H1 (cell line): ENCODE data around the gene GIPR. TPM values are rescaled to one million over a fixed set of nuclear protein-coding genes. Genes with fewer than 3 reads are reported as not detected.
A peak's percentile ranks its signal among the peaks of the same experiment; 100 is the strongest.

Experiments used
- CTCF ChIA-PET: fragments of 300-600 bp; sonication (Branson Sonifier 250); formaldehyde crosslinking; loops from one replicate; lab custom pipeline; 2021; ENCODE audit not compliant: partially characterized antibody; lab: Charles Lee
- POLR2A ChIA-PET: fragments of 300-600 bp; sonication (Branson Sonifier 250); formaldehyde crosslinking; loops from one replicate; lab custom pipeline; 2021; ENCODE audit warnings: inconsistent platforms; ENCODE audit not compliant: partially characterized antibody; lab: Charles Lee
- DNase-seq, 2 experiments: peaks; one replicate each; pipeline versions ENCODE4 v3.0.0 to v3.0.0-alpha.2; 2010 to 2022; ENCODE audit warnings: low spot score in 2 of 2, low read depth in 1 of 2, mixed read lengths in 1 of 2
- FAIRE-seq: peaks from 2 replicates; lab custom pipeline; 2011; peaks lifted over from hg19 to GRCh38; lab: Jason Lieb, UNC
- H2AFZ ChIP-seq: 2 replicates; pipeline ENCODE4 v1.8.1; 2012; ENCODE audit warnings: low read length, inconsistent platforms
- H2AK5ac ChIP-seq: 2 replicates; pipeline ENCODE4 v1.6.1; 2013; ENCODE audit warnings: low read depth, low read length
- H2BK120ac ChIP-seq: replicated peaks from 2 replicates; pipeline ENCODE3; 2013; ENCODE audit warnings: low read depth, low read length, inconsistent platforms
- H2BK12ac ChIP-seq: 2 replicates; pipeline ENCODE4 v1.6.1; 2013; ENCODE audit warnings: low read depth, low read length
- H2BK15ac ChIP-seq: 2 replicates; pipeline ENCODE4 v1.6.1; 2013; ENCODE audit warnings: low read length
- H2BK20ac ChIP-seq: 2 replicates; pipeline ENCODE4 v1.6.1; 2013; ENCODE audit warnings: low read length
- H2BK5ac ChIP-seq: 2 replicates; pipeline ENCODE4 v1.6.1; 2013; ENCODE audit warnings: low read depth, low read length
- H3K14ac ChIP-seq: 2 replicates; pipeline ENCODE4 v1.6.1; 2013; ENCODE audit warnings: inconsistent platforms; ENCODE audit not compliant: insufficient read length
- H3K18ac ChIP-seq: 2 replicates; pipeline ENCODE4 v1.6.1; 2013; ENCODE audit warnings: low read length; ENCODE audit errors: extremely low read depth
- H3K23ac ChIP-seq: 2 replicates; pipeline ENCODE4 v1.6.1; 2013; ENCODE audit warnings: inconsistent platforms; ENCODE audit not compliant: insufficient read length
- H3K23me2 ChIP-seq: 2 replicates; pipeline ENCODE4 v1.6.1; 2013; ENCODE audit warnings: low read depth, low read length
- H3K27ac ChIP-seq: 2 replicates; pipeline ENCODE4 v1.6.1; 2011; ENCODE audit warnings: low read depth, low read length, inconsistent platforms
- H3K27me3 ChIP-seq, 4 experiments: replicated peaks in 1 of 4; 1 replicate in 1 of 4; 2 replicates in 3 of 4; pipeline versions ENCODE4 v1.6.1 to v1.8.1; 2011 to 2013; ENCODE audit warnings: low read length in 3 of 4, mild to moderate bottlenecking in 3 of 4, inconsistent platforms in 2 of 4, mixed read lengths in 2 of 4, moderate library complexity in 1 of 4; ENCODE audit not compliant: control insufficient read depth in 3 of 4, insufficient read depth in 3 of 4; ENCODE audit errors: extremely low read depth in 1 of 4
- H3K36me3 ChIP-seq, 4 experiments: 2 replicates each; pipeline versions ENCODE4 v1.6.1 to v1.8.1; 2011 to 2013; ENCODE audit warnings: mild to moderate bottlenecking in 4 of 4, low read length in 3 of 4, moderate library complexity in 2 of 4, control low read depth in 1 of 4, inconsistent platforms in 1 of 4; ENCODE audit not compliant: insufficient read depth in 4 of 4, control insufficient read depth in 2 of 4
- H3K4ac ChIP-seq: replicated peaks from 2 replicates; pipeline ENCODE3; 2013; ENCODE audit warnings: low read length, low read depth, mixed read lengths, inconsistent platforms; ENCODE audit not compliant: insufficient read length
- H3K4me1 ChIP-seq, 4 experiments: replicated peaks in 1 of 4; 1 replicate in 1 of 4; 2 replicates in 3 of 4; pipeline versions ENCODE4 v1.6.1 to v1.8.1; 2011 to 2013; ENCODE audit warnings: low read length in 3 of 4, inconsistent platforms in 2 of 4, mixed read lengths in 1 of 4; ENCODE audit not compliant: insufficient read depth in 4 of 4, control insufficient read depth in 3 of 4
- H3K4me2 ChIP-seq, 2 experiments: 2 replicates each; pipeline versions ENCODE4 v1.6.1 to v1.8.1; 2011 to 2013; ENCODE audit warnings: low read depth in 2 of 2, low read length in 2 of 2, control low read depth in 1 of 2, inconsistent platforms in 1 of 2, mild to moderate bottlenecking in 1 of 2; ENCODE audit not compliant: insufficient read depth in 1 of 2
- H3K4me3 ChIP-seq, 4 experiments: fragments of 200-600, 300-600 bp in 1 of 4; sonication (generic), shearing (Covaris generic), sonication (Bioruptor Twin) in 1 of 4; 2 replicates each; pipeline versions ENCODE4 v1.5.1 to v1.8.1; 2011 to 2016; ENCODE audit warnings: low read length in 4 of 4, low read depth in 3 of 4, control low read depth in 2 of 4, inconsistent platforms in 2 of 4, mild to moderate bottlenecking in 2 of 4, mixed read lengths in 1 of 4, moderate library complexity in 1 of 4; ENCODE audit not compliant: insufficient read depth in 2 of 4; ENCODE audit errors: extremely low read depth in 1 of 4
- H3K56ac ChIP-seq: replicated peaks from 2 replicates; pipeline ENCODE3; 2013; ENCODE audit warnings: low read depth, mild to moderate bottlenecking, mixed read lengths, low read length, inconsistent platforms; ENCODE audit not compliant: insufficient read length
- H3K79me1 ChIP-seq: 2 replicates; pipeline ENCODE4 v1.6.1; 2013; ENCODE audit warnings: low read depth, low read length, control low read depth
- H3K79me2 ChIP-seq, 2 experiments: 2 replicates each; pipeline versions ENCODE4 v1.6.1 to v1.8.1; 2012 to 2013; ENCODE audit warnings: low read length in 2 of 2, mild to moderate bottlenecking in 2 of 2, inconsistent platforms in 1 of 2; ENCODE audit not compliant: insufficient read depth in 2 of 2, control insufficient read depth in 1 of 2
- H3K9ac ChIP-seq, 4 experiments: replicated peaks in 1 of 4; 1 replicate in 1 of 4; 2 replicates in 3 of 4; pipeline versions ENCODE4 v1.6.1 to v1.8.1; 2011 to 2013; ENCODE audit warnings: low read depth in 3 of 4, low read length in 3 of 4, control low read depth in 2 of 4, mild to moderate bottlenecking in 2 of 4, moderate library complexity in 2 of 4, inconsistent platforms in 1 of 4; ENCODE audit errors: extremely low read depth in 1 of 4
- H3K9me3 ChIP-seq, 2 experiments: 2 replicates each; pipeline versions ENCODE4 v1.6.1 to v1.8.1; 2012 to 2013; ENCODE audit warnings: mild to moderate bottlenecking in 2 of 2, moderate library complexity in 2 of 2, control low read depth in 1 of 2, inconsistent platforms in 1 of 2, low read depth in 1 of 2, low read length in 1 of 2, mixed read lengths in 1 of 2; ENCODE audit not compliant: insufficient read depth in 2 of 2
- H4K20me1 ChIP-seq, 2 experiments: replicated peaks in 1 of 2; 2 replicates each; pipeline versions ENCODE3 to v1.8.1; 2011 to 2013; ENCODE audit warnings: inconsistent platforms in 2 of 2, low read length in 2 of 2, mild to moderate bottlenecking in 1 of 2; ENCODE audit not compliant: insufficient read depth in 2 of 2, control insufficient read depth in 1 of 2
- H4K5ac ChIP-seq: 2 replicates; pipeline ENCODE4 v1.6.1; 2013; ENCODE audit warnings: low read length, low read depth, mixed read lengths, inconsistent platforms; ENCODE audit not compliant: insufficient read length
- H4K8ac ChIP-seq: 2 replicates; pipeline ENCODE4 v1.8.0; 2013; ENCODE audit warnings: mild to moderate bottlenecking, moderate library complexity, low read length, inconsistent platforms; ENCODE audit not compliant: insufficient read depth; ENCODE audit errors: extremely low read depth
- H4K91ac ChIP-seq: replicated peaks from 2 replicates; pipeline ENCODE3; 2013; ENCODE audit warnings: low read length, mixed read lengths, inconsistent platforms; ENCODE audit not compliant: insufficient read length
- BCL11A ChIP-seq, 2 experiments: IDR thresholded peaks; one replicate each; pipeline ENCODE4 v1.6.1; 2011; ENCODE audit warnings: low read depth in 2 of 2, low read length in 2 of 2, mild to moderate bottlenecking in 2 of 2
- WGBS, 2 experiments: shearing (Covaris generic) in 1 of 2; methylation state at CpG; one replicate each; pipeline versions ENCODE4 v1.1.6 to v1.1.7; 2013 to 2015; ENCODE audit warnings: low lambda C conversion rate in 2 of 2, mixed read lengths in 2 of 2, inconsistent platforms in 1 of 2, low coverage in 1 of 2, missing lambda C conversion rate in 1 of 2; ENCODE audit not compliant: insufficient replicate concordance in 2 of 2, insufficient coverage in 1 of 2, insufficient read length in 1 of 2; ENCODE audit errors: extremely low coverage in 1 of 2, missing lambda C conversion rate in 1 of 2; 5-methylcytosine and 5-hydroxymethylcytosine counted together
- polyA plus RNA-seq, 7 experiments: library from polyadenylated mRNA; depleted of rRNA in 3 of 7; stranded (reverse) in 5 of 7; unstranded in 2 of 7; fragments of >200 nt in 5 of 7; fragments of 200-250 nt in 2 of 7; gene quantifications; 1 replicate in 5 of 7; 2 replicates in 1 of 7; 4 replicates in 1 of 7; pipeline versions ENCODE4 v1.2.1 to v1.2.3, GENCODE V29; 2011 to 2013; ENCODE audit warnings: missing spikeins in 2 of 7, mixed read lengths in 2 of 7
- total RNA-seq: library from RNA; stranded (reverse); fragmentation: NEBNext Ultra II Directional; extraction: Animal tissue kit (Norgen Biotek cat#: 25700); gene quantifications from 2 replicates; pipeline ENCODE4 v1.2.1, GENCODE V29; 2021

The GIPR gene
- total and polyA plus RNA-seq, 2 of the 8 experiments (the other 6 are each of a cell fraction or from before 2014, with no cell fraction given), result 0.42 to 1.3 TPM

- 84% methylated on average over 7 of the region's 7 CpGs; no CpG with 5 or more reads in 1 of the 2 experiments for WGBS, 2 experiments
- Histone ChIP-seq H3K4me3 (no peak overlapping the region), H2BK15ac (peak overlapping the region; percentile 73), H3K79me1 (no peaks in the 10 kb centered on the region), H2BK20ac (0 out of 2 replicates have a peak overlapping the region, but pooled peaks have one; percentile 68), H4K5ac (no peak overlapping the region), H3K9ac (no peak overlapping the region), H3K14ac (no peak overlapping the region), H3K27me3 (peaks cover 12 to 16% (median 16%) of the 10 kb centered on the region in 4 experiments), H4K20me1 (peaks cover 0 to 2% of the 10 kb centered on the region in 2 experiments), H3K23ac (no peak overlapping the region), H3K36me3 (no peaks in the 10 kb centered on the region), H2AFZ (no peak overlapping the region), H2AK5ac (peak overlapping the region; percentile 5), H2BK120ac (no peak overlapping the region), H3K27ac (no peak overlapping the region), H3K79me2 (no peaks in the 10 kb centered on the region), H3K4ac (no peak overlapping the region), H2BK12ac (peak overlapping the region; percentile 51; the same call in 1 of the 2 replicates), H4K8ac (no peak overlapping the region), H3K4me2 (no peak overlapping the region), H2BK5ac (0 out of 2 replicates have a peak overlapping the region, but pooled peaks have one; percentile 7), H3K18ac (0 out of 2 replicates have a peak overlapping the region, but pooled peaks have one; percentile 2), H3K56ac (no peak overlapping the region), H3K23me2 (peaks cover 14% of the 10 kb centered on the region), H3K4me1 (peaks cover 7 to 15% (median 10%) of the 10 kb centered on the region in 4 experiments), H4K91ac (peak overlapping the region; percentile 31), H3K9me3 (no peaks in the 10 kb centered on the region)
- FAIRE-seq (no peak), DNase-seq (no peak)
- ChIA-PET CTCF (no interaction called here), POLR2A (no interaction called here)
- TF ChIP-seq BCL11A (IDR thresholded peaks at IDR 0.05; ENCODE audit: low read depth in 2 of 2, low read length in 2 of 2), result no peak
Measured at GRCh38 chr19:45664575-45664974, 3.4 kb upstream of the GIPR start.
